AG04449 (cell line): ENCODE measurements around the gene DOCK4.

ENCODE experiments used
- CTCF ChIA-PET: fragments of 350-600 bp; formaldehyde crosslinking; extraction: SDS; loops from one replicate; lab custom pipeline; 2021; ENCODE audit warnings: antibody characterized with exemption; lab: Yijun Ruan, JAX
- POLR2A ChIA-PET: fragments of 400-600, 350-600 bp; formaldehyde crosslinking; extraction: SDS; loops from one replicate; lab custom pipeline; 2020; ENCODE audit warnings: antibody characterized with exemption, inconsistent platforms; lab: Yijun Ruan, JAX
- DNase-seq: peaks from one replicate; pipeline ENCODE4 v3.0.0-alpha.2; 2010; ENCODE audit warnings: low read depth, low spot score
- H3K4me3 ChIP-seq: 2 replicates; pipeline ENCODE4 v1.5.1; 2011; ENCODE audit warnings: low read depth, mild to moderate bottlenecking, control low read depth, low read length
- TF ChIP-seq, protein P1 (sequence below): IDR thresholded peaks from one replicate; pipeline ENCODE4 v1.5.1; 2011; ENCODE audit warnings: mild to moderate bottlenecking, moderate library complexity, low read length, control low read depth, inconsistent platforms; ENCODE audit not compliant: insufficient read depth; ENCODE audit errors: missing control alignments

Gene DOCK4

GRCh38 chr7:112182749-112183148 lies 23.4 kb downstream of the DOCK4 start:
- POLR2A ChIA-PET: no interaction called here
- no peak for DNase-seq
- CTCF ChIA-PET: interaction anchor here (1.1 kb wide), 1 partner anchor 14 kb away, joined by 3 read pairs; no protein-coding TSS in a partner anchor
- no peak overlapping the region for H3K4me3 ChIP-seq
- TF ChIP-seq, protein P1, sequence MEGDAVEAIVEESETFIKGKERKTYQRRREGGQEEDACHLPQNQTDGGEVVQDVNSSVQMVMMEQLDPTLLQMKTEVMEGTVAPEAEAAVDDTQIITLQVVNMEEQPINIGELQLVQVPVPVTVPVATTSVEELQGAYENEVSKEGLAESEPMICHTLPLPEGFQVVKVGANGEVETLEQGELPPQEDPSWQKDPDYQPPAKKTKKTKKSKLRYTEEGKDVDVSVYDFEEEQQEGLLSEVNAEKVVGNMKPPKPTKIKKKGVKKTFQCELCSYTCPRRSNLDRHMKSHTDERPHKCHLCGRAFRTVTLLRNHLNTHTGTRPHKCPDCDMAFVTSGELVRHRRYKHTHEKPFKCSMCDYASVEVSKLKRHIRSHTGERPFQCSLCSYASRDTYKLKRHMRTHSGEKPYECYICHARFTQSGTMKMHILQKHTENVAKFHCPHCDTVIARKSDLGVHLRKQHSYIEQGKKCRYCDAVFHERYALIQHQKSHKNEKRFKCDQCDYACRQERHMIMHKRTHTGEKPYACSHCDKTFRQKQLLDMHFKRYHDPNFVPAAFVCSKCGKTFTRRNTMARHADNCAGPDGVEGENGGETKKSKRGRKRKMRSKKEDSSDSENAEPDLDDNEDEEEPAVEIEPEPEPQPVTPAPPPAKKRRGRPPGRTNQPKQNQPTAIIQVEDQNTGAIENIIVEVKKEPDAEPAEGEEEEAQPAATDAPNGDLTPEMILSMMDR: no peak

GRCh38 chr7:112180223-112180622 lies 26.0 kb downstream of the DOCK4 start:
- TF ChIP-seq, protein P1: no peak
- H3K4me3 ChIP-seq: no peak overlapping the region
- CTCF ChIA-PET: no interaction called here
- POLR2A ChIA-PET: no interaction called here
- no peak for DNase-seq

GRCh38 chr7:112176693-112177415 lies 29.3 kb downstream of the DOCK4 start:
- CTCF ChIA-PET: no interaction called here
- no peak for DNase-seq
- TF ChIP-seq, protein P1: no peak
- POLR2A ChIA-PET: no interaction called here
- no peak overlapping the region for H3K4me3 ChIP-seq

DNA sequence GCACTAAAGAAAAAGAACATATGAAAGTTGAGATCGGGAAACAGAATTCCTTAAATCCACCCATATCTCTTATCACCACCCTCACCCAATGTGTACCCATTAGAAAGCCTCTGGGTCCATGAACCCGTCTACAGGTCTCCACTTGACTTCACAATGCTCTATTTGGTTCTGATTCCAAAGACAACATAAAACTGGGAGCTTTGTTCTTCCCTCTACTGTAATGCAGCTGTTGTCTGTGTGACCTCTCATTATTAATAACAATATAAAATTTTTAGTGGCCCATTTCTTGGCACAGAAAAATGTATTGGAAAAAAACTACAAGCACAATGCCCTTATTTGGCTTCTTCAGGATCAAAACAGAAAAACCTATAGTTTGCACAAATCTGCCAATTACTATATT lies 30.0 kb downstream of the DOCK4 start:
- ChIA-PET CTCF (no interaction called here), POLR2A (no interaction called here)
- DNase-seq: no peak
- no peak overlapping the region for H3K4me3 ChIP-seq
- TF ChIP-seq, protein P1: no peak

- TF ChIP-seq, protein P1: no peak
- no peak overlapping the region for H3K4me3 ChIP-seq
- POLR2A ChIA-PET: no interaction called here
- DNase-seq: no peak
- CTCF ChIA-PET: no interaction called here
Measured at GRCh38 chr7:112174192-112174591, 32.0 kb downstream of the DOCK4 start.

GRCh38 chr7:112173568-112173905 lies 32.7 kb downstream of the DOCK4 start:
- DNase-seq: no peak
- H3K4me3 ChIP-seq: no peak overlapping the region
- ChIA-PET CTCF (no interaction called here), POLR2A (no interaction called here)
- TF ChIP-seq, protein P1: no peak
